HL-60 (cell line): ENCODE results near the gene ZMIZ1.

Experiments used
- DNase-seq, 2 experiments: peaks; one replicate each; pipeline ENCODE4 v3.0.0-alpha.2; 2010 to 2020; ENCODE audit warnings: low read depth in 1 of 2, low spot score in 1 of 2
- H3K27ac ChIP-seq: fragments of 250-450 bp; sonication (Bioruptor Pico); replicated peaks from 2 replicates; pipeline ENCODE4 v1.5.1; 2020; ENCODE audit warnings: mild to moderate bottlenecking, moderate library complexity
- H3K27me3 ChIP-seq: fragments of 250-450 bp; sonication (Bioruptor Pico); 2 replicates; pipeline ENCODE4 v1.5.1; 2021; ENCODE audit warnings: mild to moderate bottlenecking, moderate library complexity; ENCODE audit not compliant: insufficient read depth, poor library complexity, severe bottlenecking
- H3K4me3 ChIP-seq: replicated peaks from 2 replicates; pipeline ENCODE4 v1.5.1; 2011; ENCODE audit warnings: mild to moderate bottlenecking, control low read depth, low read length; ENCODE audit not compliant: insufficient read depth
- GABPA ChIP-seq: IDR thresholded peaks from 2 replicates; pipeline ENCODE4 v1.6.1; 2012; ENCODE audit warnings: low read depth
- POLR2AphosphoS5 ChIP-seq: IDR thresholded peaks from 2 replicates; pipeline ENCODE4 v1.6.1; 2012; ENCODE audit warnings: low read depth
- SPI1 ChIP-seq: IDR thresholded peaks from 2 replicates; pipeline ENCODE4 v1.6.1; 2012; ENCODE audit warnings: low read depth, mild to moderate bottlenecking, borderline replicate concordance
- TF ChIP-seq, protein P1 (sequence below): IDR thresholded peaks from 2 replicates; pipeline ENCODE4 v1.6.1; 2012; ENCODE audit warnings: low read depth; ENCODE audit not compliant: insufficient replicate concordance
- TF ChIP-seq, protein P2 (sequence below): IDR thresholded peaks from one replicate; pipeline ENCODE4 v1.5.1; 2011; ENCODE audit warnings: low read length, control low read depth, inconsistent platforms; ENCODE audit not compliant: insufficient read depth

The ZMIZ1 gene

DNA sequence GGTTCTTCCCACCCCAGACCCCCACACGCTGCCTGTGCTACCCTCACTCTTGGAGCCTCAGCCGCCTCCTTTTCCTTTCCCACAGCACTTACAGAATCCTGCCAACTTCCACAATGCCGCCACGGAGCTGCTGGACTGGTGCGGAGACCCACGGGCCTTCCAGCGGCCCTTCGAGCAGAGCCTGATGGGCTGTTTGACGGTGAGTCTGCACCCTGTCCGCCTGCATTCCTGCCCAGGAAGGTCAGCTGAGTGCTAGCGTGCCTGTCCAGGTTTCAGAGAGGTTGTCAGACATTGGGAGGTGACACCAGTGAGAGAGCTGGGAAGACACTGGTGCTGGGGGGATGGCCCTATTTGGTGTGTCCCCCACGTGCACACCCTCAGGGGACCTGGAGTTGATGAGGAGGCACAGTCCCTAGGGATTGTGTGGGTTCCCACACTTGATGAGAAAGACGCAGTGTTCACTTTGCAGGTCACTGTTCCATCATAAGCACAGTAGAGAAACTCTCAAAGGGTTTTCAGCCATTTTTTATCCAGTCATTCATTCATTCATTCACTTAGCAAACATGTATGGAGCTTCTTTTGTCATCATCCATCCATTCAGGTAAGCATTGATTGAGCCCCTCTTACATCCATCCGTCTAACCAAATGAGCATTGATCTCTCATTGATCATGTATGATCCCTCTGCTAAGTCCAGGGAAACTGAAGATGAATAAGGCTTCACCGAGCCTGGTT is 139.7 kb downstream of the ZMIZ1 start:
- TF ChIP-seq GABPA, result no peak
- TF ChIP-seq SPI1, result no peak
- TF ChIP-seq, protein P1, sequence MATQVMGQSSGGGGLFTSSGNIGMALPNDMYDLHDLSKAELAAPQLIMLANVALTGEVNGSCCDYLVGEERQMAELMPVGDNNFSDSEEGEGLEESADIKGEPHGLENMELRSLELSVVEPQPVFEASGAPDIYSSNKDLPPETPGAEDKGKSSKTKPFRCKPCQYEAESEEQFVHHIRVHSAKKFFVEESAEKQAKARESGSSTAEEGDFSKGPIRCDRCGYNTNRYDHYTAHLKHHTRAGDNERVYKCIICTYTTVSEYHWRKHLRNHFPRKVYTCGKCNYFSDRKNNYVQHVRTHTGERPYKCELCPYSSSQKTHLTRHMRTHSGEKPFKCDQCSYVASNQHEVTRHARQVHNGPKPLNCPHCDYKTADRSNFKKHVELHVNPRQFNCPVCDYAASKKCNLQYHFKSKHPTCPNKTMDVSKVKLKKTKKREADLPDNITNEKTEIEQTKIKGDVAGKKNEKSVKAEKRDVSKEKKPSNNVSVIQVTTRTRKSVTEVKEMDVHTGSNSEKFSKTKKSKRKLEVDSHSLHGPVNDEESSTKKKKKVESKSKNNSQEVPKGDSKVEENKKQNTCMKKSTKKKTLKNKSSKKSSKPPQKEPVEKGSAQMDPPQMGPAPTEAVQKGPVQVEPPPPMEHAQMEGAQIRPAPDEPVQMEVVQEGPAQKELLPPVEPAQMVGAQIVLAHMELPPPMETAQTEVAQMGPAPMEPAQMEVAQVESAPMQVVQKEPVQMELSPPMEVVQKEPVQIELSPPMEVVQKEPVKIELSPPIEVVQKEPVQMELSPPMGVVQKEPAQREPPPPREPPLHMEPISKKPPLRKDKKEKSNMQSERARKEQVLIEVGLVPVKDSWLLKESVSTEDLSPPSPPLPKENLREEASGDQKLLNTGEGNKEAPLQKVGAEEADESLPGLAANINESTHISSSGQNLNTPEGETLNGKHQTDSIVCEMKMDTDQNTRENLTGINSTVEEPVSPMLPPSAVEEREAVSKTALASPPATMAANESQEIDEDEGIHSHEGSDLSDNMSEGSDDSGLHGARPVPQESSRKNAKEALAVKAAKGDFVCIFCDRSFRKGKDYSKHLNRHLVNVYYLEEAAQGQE, result no peak
- TF ChIP-seq POLR2AphosphoS5, result no peak
- TF ChIP-seq, protein P2, sequence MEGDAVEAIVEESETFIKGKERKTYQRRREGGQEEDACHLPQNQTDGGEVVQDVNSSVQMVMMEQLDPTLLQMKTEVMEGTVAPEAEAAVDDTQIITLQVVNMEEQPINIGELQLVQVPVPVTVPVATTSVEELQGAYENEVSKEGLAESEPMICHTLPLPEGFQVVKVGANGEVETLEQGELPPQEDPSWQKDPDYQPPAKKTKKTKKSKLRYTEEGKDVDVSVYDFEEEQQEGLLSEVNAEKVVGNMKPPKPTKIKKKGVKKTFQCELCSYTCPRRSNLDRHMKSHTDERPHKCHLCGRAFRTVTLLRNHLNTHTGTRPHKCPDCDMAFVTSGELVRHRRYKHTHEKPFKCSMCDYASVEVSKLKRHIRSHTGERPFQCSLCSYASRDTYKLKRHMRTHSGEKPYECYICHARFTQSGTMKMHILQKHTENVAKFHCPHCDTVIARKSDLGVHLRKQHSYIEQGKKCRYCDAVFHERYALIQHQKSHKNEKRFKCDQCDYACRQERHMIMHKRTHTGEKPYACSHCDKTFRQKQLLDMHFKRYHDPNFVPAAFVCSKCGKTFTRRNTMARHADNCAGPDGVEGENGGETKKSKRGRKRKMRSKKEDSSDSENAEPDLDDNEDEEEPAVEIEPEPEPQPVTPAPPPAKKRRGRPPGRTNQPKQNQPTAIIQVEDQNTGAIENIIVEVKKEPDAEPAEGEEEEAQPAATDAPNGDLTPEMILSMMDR, result no peak

DNA sequence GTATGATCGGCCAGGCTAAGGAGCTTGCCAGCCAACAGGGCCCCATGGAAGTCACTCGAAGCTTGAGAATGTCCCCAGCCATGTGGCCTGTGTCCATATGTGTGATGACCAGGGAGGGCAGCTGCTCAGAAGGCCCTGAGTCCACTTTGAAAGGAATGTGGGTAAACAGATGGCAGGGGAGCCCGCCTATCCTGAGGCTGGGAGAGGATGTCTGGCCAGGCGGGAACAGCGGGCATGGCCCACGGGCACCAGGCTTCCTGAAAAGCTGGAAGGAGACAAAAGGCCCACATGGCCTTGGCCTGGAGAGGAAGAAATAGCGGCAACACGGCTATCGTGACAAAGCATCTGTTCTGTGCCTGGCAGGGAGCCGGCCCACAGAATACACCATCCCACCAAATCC is 140.6 kb downstream of the ZMIZ1 start:
- Histone ChIP-seq H3K27me3 (no peaks in the 10 kb centered on the region), H3K27ac (no peak overlapping the region), H3K4me3 (no peak overlapping the region)
- TF ChIP-seq GABPA (no peak), SPI1 (no peak), POLR2AphosphoS5 (no peak)
- TF ChIP-seq, protein P1, result no peak
- TF ChIP-seq, protein P2, result no peak
- DNase-seq, result no peak

More for the DNA sequence above, 139.7 kb downstream of the ZMIZ1 start:
- DNase-seq, result no peak
- Histone ChIP-seq H3K27me3 (no peaks in the 10 kb centered on the region), H3K27ac (no peak overlapping the region), H3K4me3 (no peak overlapping the region)

DNA sequence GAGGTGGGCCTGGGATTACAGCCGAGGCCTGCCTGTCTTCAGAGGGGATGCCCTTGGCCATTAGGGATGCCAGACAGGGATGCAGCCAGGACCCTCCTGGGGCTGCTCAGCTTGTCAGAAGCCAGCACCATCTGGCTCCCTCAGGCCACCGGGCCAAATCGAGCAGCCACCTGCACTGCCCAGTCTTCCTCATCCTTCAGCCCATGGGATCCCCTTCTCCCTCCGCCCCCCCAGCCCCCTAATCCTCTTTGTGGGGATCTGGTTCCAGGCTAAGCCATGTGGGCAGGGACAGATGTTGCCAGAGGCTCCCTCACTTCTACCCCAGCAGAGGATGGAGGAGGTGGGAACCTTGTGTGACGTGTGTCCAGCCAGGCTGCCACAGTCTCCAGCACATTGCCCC is 141.1 kb downstream of the ZMIZ1 start:
- Histone ChIP-seq H3K27me3 (no peaks in the 10 kb centered on the region), H3K27ac (no peak overlapping the region), H3K4me3 (no peak overlapping the region)
- no peak for DNase-seq
- TF ChIP-seq SPI1 (no peak), GABPA (no peak), POLR2AphosphoS5 (no peak)
- TF ChIP-seq, protein P2, result no peak
- TF ChIP-seq, protein P1, result no peak
